Mesodermal cell (in vitro differentiated cells): Measurements from ENCODE around the gene RSRC1.
"Not testable (repeated sequence)": the region's sequence is repeated elsewhere in the genome, so short reads cannot be mapped to it uniquely, and the experiment has no call there.

ENCODE experiments used
- H3K27ac ChIP-seq: 2 replicates; pipeline ENCODE4 v1.7.0; 2013; ENCODE audit warnings: mild to moderate bottlenecking, low read depth, low read length, moderate library complexity; ENCODE audit not compliant: severe bottlenecking
- H3K36me3 ChIP-seq: 2 replicates; pipeline ENCODE4 v1.7.1; 2013; ENCODE audit warnings: mild to moderate bottlenecking, low read length, moderate library complexity; ENCODE audit not compliant: control insufficient read depth, insufficient read depth
- H3K4me1 ChIP-seq: one replicate; pipeline ENCODE4 v1.7.1; 2013; ENCODE audit warnings: mild to moderate bottlenecking, low read length; ENCODE audit not compliant: insufficient read depth, control insufficient read depth, poor library complexity, severe bottlenecking
- H3K4me3 ChIP-seq: 2 replicates; pipeline ENCODE4 v1.7.0; 2013; ENCODE audit warnings: low read length, control low read depth, mild to moderate bottlenecking; ENCODE audit not compliant: insufficient read depth, poor library complexity, severe bottlenecking; ENCODE audit errors: extremely low read depth
- H3K9me3 ChIP-seq: 2 replicates; pipeline ENCODE4 v1.7.1; 2013; ENCODE audit warnings: mild to moderate bottlenecking, low read length, moderate library complexity; ENCODE audit not compliant: control insufficient read depth
- WGBS, 2 experiments: methylation state at CpG; one replicate each; pipeline ENCODE4 v1.1.5; 2013; ENCODE audit warnings: missing lambda C conversion rate in 2 of 2; ENCODE audit not compliant: insufficient coverage in 2 of 2; 5-methylcytosine and 5-hydroxymethylcytosine counted together

Gene RSRC1

DNA sequence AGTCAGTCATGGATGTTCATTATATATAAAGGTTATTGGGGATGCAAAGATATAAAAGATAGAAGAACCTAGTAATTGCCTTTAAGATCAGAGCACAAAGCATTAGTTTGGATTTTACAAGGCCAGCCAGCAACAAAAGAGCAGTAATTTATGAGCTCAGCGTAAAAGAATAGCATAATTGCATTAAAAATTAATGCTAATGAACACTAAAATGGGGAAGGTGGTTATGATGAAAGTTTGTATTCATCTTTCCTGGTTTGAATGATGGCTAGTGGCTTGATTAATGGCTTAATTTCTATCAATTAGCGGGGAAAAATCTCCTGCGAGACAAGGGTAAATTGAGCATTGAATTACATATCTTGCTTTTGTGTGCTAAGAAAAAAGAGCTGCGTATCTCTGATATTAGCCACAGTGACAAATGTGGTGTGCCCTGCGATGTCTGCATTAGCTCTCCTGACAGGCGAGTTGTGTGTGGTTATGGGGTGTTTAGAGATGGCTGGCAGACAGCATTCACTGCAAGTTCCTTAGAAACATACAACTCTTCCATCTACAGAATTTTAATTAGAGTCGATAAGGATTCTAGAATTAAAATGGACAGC, 418.3 kb downstream of the RSRC1 start:
- Histone ChIP-seq H3K9me3 (no peaks in the 10 kb centered on the region), H3K4me1 (no peaks in the 10 kb centered on the region), H3K4me3 (no peak overlapping the region), H3K27ac (no peak overlapping the region), H3K36me3 (no peaks in the 10 kb centered on the region)
- WGBS, 2 experiments: 95 to 97% methylated on average over 3 to 4 of the region's 7 CpGs

- H3K27ac ChIP-seq: no peak overlapping the region
- 100% methylated on average over 2 of the region's 5 CpGs for WGBS, 2 experiments
- H3K4me1 ChIP-seq: no peaks in the 10 kb centered on the region
- no peaks in the 10 kb centered on the region for H3K9me3 ChIP-seq
- no peaks in the 10 kb centered on the region for H3K36me3 ChIP-seq
- H3K4me3 ChIP-seq: no peak overlapping the region
Measured at GRCh38 chr3:158531334-158531733, 421.4 kb downstream of the RSRC1 start.

DNA sequence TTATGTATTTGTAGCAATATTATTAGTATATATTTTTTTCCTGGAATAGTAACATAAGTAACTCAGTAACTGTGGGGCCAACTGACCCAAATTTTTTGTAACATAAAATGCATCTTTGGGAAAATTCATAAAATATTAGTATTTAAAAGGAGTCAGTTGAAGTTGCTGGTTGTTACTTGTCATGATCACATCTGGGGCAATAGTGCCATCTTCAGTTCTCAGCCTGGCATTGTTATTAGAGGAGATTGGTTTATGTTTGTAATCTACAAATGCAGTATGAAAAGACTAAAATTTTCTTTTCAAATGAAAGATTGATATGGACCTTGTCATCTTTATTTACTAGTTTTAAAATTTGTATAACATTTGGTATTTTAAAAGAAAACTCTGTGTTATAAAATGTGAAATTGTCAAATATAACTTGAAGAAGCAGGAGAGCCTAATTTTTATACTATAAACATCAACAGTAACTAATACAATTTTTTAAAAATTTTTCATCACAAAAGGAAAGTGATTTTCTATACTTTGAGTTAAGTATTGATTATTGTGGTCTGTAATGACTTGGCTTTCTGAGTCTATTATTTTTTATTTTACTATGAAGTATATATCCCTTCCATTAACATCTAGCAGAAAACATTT, 422.3 kb downstream of the RSRC1 start:
- Histone ChIP-seq H3K4me1 (no peaks in the 10 kb centered on the region), H3K27ac (no peak overlapping the region), H3K4me3 (no peak overlapping the region), H3K36me3 (no peaks in the 10 kb centered on the region), H3K9me3 (no peaks in the 10 kb centered on the region)

DNA sequence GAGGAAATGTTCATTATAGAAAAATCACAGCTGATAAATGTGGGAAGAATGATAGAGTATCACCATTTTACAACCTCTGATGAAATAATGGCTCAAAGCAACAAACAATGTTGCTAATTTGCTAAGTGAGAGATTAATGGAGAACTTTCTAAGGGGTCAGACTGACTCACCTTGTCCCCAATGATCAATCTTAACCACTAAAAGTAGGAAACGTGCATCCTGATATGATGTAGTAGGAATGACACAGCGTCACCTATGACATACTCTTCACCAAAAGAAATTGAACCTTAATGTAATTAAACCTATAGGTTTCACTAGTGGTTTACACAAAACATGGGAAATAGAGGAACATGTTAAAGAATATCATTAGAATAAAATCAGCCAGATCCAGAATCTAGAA, 426.0 kb downstream of the RSRC1 start:
- WGBS, 2 experiments: no CpG with 5 or more reads among the region's 2 CpGs
- Histone ChIP-seq H3K9me3 (no peaks in the 10 kb centered on the region), H3K4me3 (no peak overlapping the region), H3K36me3 (no peaks in the 10 kb centered on the region), H3K27ac (no peak overlapping the region), H3K4me1 (no peaks in the 10 kb centered on the region)

DNA sequence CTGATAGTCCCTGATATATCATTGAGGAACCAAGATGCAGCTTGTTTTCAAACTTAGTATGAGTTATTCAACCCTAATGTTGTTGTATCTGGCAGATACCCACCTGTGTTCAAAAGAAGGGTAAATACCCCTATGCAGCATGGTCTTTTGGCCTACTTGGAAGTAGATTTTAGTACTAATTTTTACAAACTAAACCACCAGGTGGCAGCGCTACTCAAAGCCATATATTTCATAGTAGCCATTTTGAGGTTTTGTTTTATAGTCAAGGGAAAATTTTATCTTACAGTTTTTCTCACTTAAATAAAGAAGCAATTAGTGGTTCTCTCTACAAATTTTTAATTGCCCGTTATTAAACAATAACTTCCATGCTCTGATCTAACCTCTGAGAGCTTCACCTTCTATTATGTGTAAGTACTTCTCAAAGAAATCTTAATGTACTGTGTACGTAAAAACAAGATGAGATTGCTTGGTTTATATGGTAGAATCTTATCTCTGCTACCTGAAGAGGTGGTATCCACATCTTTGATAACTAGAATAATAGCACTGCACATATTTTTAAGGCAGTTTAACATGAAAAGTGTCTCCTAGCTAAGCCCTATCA, 429.6 kb downstream of the RSRC1 start:
- H3K4me3 ChIP-seq: no peak overlapping the region
- H3K4me1 ChIP-seq: no peaks in the 10 kb centered on the region
- no peaks in the 10 kb centered on the region for H3K36me3 ChIP-seq
- WGBS, 2 experiments: no CpG with 5 or more reads among the region's 3 CpGs
- H3K27ac ChIP-seq: no peak overlapping the region
- no peaks in the 10 kb centered on the region for H3K9me3 ChIP-seq

- no peaks in the 10 kb centered on the region for H3K36me3 ChIP-seq
- no peaks in the 10 kb centered on the region for H3K9me3 ChIP-seq
- H3K27ac ChIP-seq: no peak overlapping the region
- H3K4me3 ChIP-seq: no peak overlapping the region
- no peaks in the 10 kb centered on the region for H3K4me1 ChIP-seq
- whole genome bisulfite sequencing, 2 experiments: no CpG with 5 or more reads among the region's 1 CpG
Measured at GRCh38 chr3:158540066-158540465, 430.2 kb downstream of the RSRC1 start.

GRCh38 chr3:158548691-158549090, 438.8 kb downstream of the RSRC1 start:
- no peaks in the 10 kb centered on the region for H3K4me1 ChIP-seq
- no peaks in the 10 kb centered on the region for H3K36me3 ChIP-seq
- H3K27ac ChIP-seq: no peak overlapping the region
- WGBS, 2 experiments: 40 to 100% methylated on average over 1 of the region's 4 CpGs
- H3K9me3 ChIP-seq: no peaks in the 10 kb centered on the region
- H3K4me3 ChIP-seq: no peak overlapping the region

- not testable (repeated sequence) for H3K4me1 ChIP-seq, H3K27ac ChIP-seq, H3K4me3 ChIP-seq, H3K36me3 ChIP-seq, H3K9me3 ChIP-seq
- 87 to 92% methylated on average over 4 to 6 of the region's 9 CpGs for WGBS, 2 experiments
Measured at GRCh38 chr3:158549938-158550337, 440.0 kb downstream of the RSRC1 start.

DNA sequence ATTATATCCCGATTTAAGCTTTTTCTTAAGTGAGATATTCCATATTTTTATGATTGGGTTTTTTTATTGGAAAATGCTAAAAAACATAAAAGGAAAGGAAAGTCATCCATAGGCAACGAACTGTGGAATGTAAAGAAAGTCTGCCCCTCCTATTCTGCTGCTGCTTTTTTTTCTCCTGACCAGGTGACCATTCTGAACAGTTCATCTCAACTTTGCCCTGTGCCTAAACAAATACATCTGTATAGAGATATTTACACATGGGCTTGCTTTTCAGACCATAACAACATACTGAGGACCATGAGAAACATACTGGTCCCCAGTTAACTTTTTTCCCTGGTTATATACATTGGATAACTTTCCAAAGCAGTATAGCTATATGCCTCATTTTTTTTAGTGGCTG, 442.2 kb downstream of the RSRC1 start:
- no peaks in the 10 kb centered on the region for H3K36me3 ChIP-seq
- no peak overlapping the region for H3K27ac ChIP-seq
- WGBS, 2 experiments: 75% methylated on average over 1 of the region's 2 CpGs; no CpG with 5 or more reads in 1 of the 2 experiments
- H3K4me3 ChIP-seq: no peak overlapping the region
- H3K4me1 ChIP-seq: no peaks in the 10 kb centered on the region
- H3K9me3 ChIP-seq: no peaks in the 10 kb centered on the region

DNA sequence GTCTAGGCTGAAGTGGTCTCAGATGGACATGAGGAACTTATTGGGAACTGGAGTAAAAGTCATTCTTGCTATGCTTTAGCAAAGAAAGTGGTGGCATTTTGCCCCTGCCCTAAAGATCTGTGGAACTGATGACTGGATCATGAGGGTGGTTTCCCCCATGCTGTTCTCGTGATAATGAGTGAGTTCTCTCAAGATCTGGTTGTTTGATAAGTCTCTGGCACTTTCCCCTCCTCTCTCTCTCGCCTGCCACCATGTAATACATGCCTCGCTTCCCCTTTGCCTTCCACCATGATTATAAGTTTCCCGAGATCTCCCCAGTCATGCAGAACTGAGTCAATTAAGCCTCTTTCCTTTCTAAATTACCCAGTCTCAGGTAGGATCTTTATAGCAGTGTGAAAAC, 449.6 kb downstream of the RSRC1 start:
- Histone ChIP-seq H3K4me1 (no peaks in the 10 kb centered on the region), H3K27ac (no peak overlapping the region), H3K36me3 (no peaks in the 10 kb centered on the region), H3K9me3 (no peaks in the 10 kb centered on the region), H3K4me3 (no peak overlapping the region)
- 89 to 93% methylated on average over 3 to 4 of the region's 4 CpGs for WGBS, 2 experiments

DNA sequence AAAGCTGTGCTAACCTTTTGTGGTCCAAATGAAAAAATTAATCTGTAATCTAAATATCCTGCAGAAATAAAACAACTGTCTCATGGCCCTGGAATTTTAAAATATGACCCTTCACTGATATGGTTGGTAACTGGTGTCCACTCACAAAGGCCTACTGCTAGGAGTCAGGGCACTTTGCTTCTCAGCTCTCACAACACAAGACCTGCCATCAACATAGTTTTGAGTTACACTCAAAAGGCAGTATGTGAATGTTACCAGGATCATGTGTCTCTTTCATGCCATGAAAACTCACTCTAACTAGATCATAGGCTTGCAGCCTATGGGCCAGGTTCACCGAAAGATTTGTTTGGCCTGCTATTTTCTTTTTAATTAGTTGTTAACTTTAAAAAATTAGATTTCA, 451.1 kb downstream of the RSRC1 start:
- H3K4me1 ChIP-seq: no peaks in the 10 kb centered on the region
- no peaks in the 10 kb centered on the region for H3K9me3 ChIP-seq
- no peak overlapping the region for H3K4me3 ChIP-seq
- H3K27ac ChIP-seq: no peak overlapping the region
- no peaks in the 10 kb centered on the region for H3K36me3 ChIP-seq
- WGBS, 2 experiments: no CpG with 5 or more reads among the region's 1 CpG
